ENCODE measurements around the gene TAPBP.
A peak's percentile ranks its signal among the peaks of the same experiment; 100 is the strongest.

Gene TAPBP

GRCh38 chr6:33280539-33280938, 33.3 kb downstream of the TAPBP start:
- no peak for TF ChIP-seq CTCF (IDR thresholded peaks at IDR 0.05; ENCODE audit: low read depth, low read length)
- H3K4me3 ChIP-seq (ENCODE audit: low read depth, low read length) = no peak overlapping the region

DNA sequence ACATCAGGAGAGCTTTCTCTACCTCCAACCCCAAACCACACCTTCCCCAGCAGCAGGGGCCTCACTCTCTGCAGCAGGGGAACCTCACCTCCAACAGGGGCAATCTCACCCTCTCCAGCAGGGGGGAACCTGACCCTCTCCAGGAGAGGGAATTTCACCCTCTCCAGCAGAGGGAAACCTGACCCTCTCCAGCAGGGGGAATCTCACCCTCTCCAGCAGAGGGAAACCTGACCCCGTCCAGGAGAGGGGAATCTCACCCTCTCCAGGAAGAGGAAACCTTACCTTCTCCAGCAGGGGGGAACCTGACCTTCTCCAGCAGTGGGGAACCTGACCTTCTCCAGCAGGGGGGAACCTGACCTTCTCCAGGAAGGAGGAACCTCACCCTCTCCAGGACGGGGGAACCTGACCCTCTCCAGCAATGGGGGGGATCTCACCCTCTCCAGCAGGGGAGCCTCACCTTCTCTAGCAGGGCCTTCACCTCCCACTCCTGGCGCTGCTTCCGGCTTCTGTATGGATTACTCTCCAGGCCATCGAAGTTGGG, 33.8 kb downstream of the TAPBP start:
- TF ChIP-seq CTCF (IDR thresholded peaks at IDR 0.05; ENCODE audit: low read depth, low read length) = peak; percentile 52
- H3K4me3 ChIP-seq (ENCODE audit: low read depth, low read length) = no peak overlapping the region

DNA sequence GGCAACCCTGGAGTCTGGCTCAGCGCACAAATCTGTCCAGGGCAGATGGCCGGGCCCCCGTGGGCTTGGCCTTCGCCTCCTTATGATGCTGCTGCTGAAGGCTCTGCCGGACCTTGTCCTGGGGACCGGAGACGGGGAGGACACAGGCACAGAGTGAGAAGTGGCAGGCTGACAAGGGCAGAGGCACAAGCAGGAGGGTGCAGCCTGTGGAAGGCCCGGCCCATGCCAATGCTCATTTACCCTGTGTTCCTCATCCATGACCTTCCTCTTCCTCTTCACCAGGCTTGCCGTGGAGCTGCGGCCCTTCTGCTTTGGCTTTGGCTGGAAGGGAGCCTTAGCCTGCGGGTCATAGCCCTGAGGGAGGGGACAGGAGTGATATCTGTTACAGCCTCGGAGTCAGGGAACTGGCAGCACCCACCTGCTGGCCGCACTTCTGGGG, 34.6 kb downstream of the TAPBP start:
- TF ChIP-seq CTCF (IDR thresholded peaks at IDR 0.05; ENCODE audit: low read depth, low read length) = no peak
- no peak overlapping the region for H3K4me3 ChIP-seq (ENCODE audit: low read depth, low read length)

- no peak for TF ChIP-seq CTCF (IDR thresholded peaks at IDR 0.05; ENCODE audit: low read depth, low read length)
- H3K4me3 ChIP-seq (ENCODE audit: low read depth, low read length) = no peak overlapping the region
These were observed 35.1 kb downstream of the TAPBP start for GRCh38 chr6:33278810-33279209.

GRCh38 chr6:33278392-33278741, 35.5 kb downstream of the TAPBP start:
- H3K4me3 ChIP-seq (ENCODE audit: low read depth, low read length) = no peak overlapping the region
- TF ChIP-seq CTCF (IDR thresholded peaks at IDR 0.05; ENCODE audit: low read depth, low read length) = no peak

DNA sequence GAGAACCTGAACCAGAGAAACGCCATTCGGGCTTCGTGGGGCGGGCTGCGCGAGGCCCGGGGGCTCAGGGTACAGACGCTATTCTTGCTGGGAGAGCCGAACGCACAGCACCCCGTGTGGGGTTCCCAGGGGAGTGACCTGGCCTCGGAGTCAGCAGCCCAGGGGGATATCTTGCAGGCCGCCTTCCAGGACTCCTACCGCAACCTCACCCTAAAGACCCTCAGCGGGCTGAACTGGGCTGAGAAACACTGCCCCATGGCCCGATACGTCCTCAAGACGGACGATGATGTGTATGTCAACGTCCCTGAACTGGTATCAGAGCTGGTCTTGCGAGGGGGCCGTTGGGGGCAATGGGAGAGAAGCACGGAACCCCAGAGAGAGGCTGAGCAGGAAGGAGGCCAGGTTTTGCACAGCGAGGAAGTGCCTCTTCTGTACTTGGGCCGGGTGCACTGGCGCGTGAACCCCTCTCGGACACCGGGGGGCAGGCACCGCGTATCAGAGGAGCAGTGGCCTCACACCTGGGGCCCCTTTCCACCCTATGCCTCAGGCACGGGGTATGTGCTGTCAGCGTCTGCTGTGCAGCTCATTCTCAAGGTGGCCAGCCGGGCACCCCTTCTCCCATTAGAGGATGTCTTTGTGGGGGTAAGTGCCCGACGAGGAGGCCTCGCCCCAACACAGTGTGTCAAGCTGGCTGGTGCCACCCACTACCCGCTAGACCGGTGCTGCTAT, 36.1 kb downstream of the TAPBP start:
- peak overlapping the region; percentile 41; the same call in 1 of the 2 replicates for H3K4me3 ChIP-seq (ENCODE audit: low read depth, low read length)
- TF ChIP-seq CTCF (IDR thresholded peaks at IDR 0.05; ENCODE audit: low read depth, low read length) = no peak

GRCh38 chr6:33276864-33277662, 36.8 kb downstream of the TAPBP start, which contains the start of gene B3GALT4:
TSS of gene B3GALT4 (plus strand) at chr6:33277123. CDS start at chr6:33277420, 297 bp downstream.
- H3K4me3 ChIP-seq (ENCODE audit: low read depth, low read length) = peak within 1 kb of the TSS; percentile 41
- peak; percentile 39; the same call in 1 of the 2 replicates for TF ChIP-seq CTCF (IDR thresholded peaks at IDR 0.05; ENCODE audit: low read depth, low read length)
